ENCODE results near the gene BCL2L12. TPM values are rescaled to one million over a fixed set of nuclear protein-coding genes. Genes with fewer than 3 reads are reported as not detected.

Gene BCL2L12
- total and polyA plus RNA-seq, 2 of the 13 experiments (the other 11 are each of a cell fraction or from before 2014, with no cell fraction given): 26.8 to 40.8 TPM

GRCh38 chr19:49672131-49672919, 6.6 kb downstream of the BCL2L12 start (continued):
- TF ChIP-seq, protein P1, sequence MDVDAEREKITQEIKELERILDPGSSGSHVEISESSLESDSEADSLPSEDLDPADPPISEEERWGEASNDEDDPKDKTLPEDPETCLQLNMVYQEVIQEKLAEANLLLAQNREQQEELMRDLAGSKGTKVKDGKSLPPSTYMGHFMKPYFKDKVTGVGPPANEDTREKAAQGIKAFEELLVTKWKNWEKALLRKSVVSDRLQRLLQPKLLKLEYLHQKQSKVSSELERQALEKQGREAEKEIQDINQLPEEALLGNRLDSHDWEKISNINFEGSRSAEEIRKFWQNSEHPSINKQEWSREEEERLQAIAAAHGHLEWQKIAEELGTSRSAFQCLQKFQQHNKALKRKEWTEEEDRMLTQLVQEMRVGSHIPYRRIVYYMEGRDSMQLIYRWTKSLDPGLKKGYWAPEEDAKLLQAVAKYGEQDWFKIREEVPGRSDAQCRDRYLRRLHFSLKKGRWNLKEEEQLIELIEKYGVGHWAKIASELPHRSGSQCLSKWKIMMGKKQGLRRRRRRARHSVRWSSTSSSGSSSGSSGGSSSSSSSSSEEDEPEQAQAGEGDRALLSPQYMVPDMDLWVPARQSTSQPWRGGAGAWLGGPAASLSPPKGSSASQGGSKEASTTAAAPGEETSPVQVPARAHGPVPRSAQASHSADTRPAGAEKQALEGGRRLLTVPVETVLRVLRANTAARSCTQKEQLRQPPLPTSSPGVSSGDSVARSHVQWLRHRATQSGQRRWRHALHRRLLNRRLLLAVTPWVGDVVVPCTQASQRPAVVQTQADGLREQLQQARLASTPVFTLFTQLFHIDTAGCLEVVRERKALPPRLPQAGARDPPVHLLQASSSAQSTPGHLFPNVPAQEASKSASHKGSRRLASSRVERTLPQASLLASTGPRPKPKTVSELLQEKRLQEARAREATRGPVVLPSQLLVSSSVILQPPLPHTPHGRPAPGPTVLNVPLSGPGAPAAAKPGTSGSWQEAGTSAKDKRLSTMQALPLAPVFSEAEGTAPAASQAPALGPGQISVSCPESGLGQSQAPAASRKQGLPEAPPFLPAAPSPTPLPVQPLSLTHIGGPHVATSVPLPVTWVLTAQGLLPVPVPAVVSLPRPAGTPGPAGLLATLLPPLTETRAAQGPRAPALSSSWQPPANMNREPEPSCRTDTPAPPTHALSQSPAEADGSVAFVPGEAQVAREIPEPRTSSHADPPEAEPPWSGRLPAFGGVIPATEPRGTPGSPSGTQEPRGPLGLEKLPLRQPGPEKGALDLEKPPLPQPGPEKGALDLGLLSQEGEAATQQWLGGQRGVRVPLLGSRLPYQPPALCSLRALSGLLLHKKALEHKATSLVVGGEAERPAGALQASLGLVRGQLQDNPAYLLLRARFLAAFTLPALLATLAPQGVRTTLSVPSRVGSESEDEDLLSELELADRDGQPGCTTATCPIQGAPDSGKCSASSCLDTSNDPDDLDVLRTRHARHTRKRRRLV (CRISPR knock-in tag; IDR thresholded peaks at IDR 0.05): peak; percentile 69; the same call in 1 of the 2 replicates
- TF ChIP-seq PAF1 (CRISPR knock-in tag; IDR thresholded peaks at IDR 0.05): no peak
- TF ChIP-seq TFAP4 (IDR thresholded peaks at IDR 0.05; ENCODE audit: borderline replicate concordance, low read depth): peak; percentile 61; the same call in 1 of the 2 replicates
- no peak for TF ChIP-seq AHR (CRISPR knock-in tag; IDR thresholded peaks at IDR 0.05)
- 0 out of 2 replicates have a peak, but pooled peaks have one; percentile 29 for TF ChIP-seq ZSCAN29 (CRISPR knock-in tag; conservative IDR thresholded peaks at IDR 0.05)
- TF ChIP-seq GZF1 (CRISPR knock-in tag; IDR thresholded peaks at IDR 0.05): no peak
- no peak for TF ChIP-seq ZBTB21 (CRISPR knock-in tag; IDR thresholded peaks at IDR 0.05)
- no peak for TF ChIP-seq NFE2 (CRISPR knock-in tag; IDR thresholded peaks at IDR 0.05)
- TF ChIP-seq HNF4G (IDR thresholded peaks at IDR 0.05; ENCODE audit: borderline replicate concordance, low read depth, low read length): peak; percentile 96
- TF ChIP-seq HNF4G (CRISPR knock-in tag; IDR thresholded peaks at IDR 0.05; ENCODE audit: borderline replicate concordance, low read depth): peak; percentile 95
- TF ChIP-seq, protein P2, sequence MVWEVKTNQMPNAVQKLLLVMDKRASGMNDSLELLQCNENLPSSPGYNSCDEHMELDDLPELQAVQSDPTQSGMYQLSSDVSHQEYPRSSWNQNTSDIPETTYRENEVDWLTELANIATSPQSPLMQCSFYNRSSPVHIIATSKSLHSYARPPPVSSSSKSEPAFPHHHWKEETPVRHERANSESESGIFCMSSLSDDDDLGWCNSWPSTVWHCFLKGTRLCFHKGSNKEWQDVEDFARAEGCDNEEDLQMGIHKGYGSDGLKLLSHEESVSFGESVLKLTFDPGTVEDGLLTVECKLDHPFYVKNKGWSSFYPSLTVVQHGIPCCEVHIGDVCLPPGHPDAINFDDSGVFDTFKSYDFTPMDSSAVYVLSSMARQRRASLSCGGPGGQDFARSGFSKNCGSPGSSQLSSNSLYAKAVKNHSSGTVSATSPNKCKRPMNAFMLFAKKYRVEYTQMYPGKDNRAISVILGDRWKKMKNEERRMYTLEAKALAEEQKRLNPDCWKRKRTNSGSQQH (CRISPR knock-in tag; IDR thresholded peaks at IDR 0.05; ENCODE audit: low read depth): peak; percentile 62; the same call in 1 of the 2 replicates
- TF ChIP-seq SSRP1 (CRISPR knock-in tag; IDR thresholded peaks at IDR 0.05): peak; percentile 90; the same call in 1 of the 2 replicates
- no peak for TF ChIP-seq ZFP36L1 (CRISPR knock-in tag; IDR thresholded peaks at IDR 0.05)
- no peak for TF ChIP-seq GTF3A (CRISPR knock-in tag; conservative IDR thresholded peaks at IDR 0.05)
- TF ChIP-seq, protein P3, sequence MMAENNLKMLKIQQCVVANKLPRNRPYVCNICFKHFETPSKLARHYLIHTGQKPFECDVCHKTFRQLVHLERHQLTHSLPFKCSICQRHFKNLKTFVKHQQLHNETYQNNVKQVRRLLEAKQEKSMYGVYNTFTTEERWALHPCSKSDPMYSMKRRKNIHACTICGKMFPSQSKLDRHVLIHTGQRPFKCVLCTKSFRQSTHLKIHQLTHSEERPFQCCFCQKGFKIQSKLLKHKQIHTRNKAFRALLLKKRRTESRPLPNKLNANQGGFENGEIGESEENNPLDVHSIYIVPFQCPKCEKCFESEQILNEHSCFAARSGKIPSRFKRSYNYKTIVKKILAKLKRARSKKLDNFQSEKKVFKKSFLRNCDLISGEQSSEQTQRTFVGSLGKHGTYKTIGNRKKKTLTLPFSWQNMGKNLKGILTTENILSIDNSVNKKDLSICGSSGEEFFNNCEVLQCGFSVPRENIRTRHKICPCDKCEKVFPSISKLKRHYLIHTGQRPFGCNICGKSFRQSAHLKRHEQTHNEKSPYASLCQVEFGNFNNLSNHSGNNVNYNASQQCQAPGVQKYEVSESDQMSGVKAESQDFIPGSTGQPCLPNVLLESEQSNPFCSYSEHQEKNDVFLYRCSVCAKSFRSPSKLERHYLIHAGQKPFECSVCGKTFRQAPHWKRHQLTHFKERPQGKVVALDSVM (CRISPR knock-in tag; IDR thresholded peaks at IDR 0.05): no peak
- TF ChIP-seq, protein P4, sequence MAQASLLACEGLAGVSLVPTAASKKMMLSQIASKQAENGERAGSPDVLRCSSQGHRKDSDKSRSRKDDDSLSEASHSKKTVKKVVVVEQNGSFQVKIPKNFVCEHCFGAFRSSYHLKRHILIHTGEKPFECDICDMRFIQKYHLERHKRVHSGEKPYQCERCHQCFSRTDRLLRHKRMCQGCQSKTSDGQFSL (CRISPR knock-in tag; IDR thresholded peaks at IDR 0.05): peak; percentile 57; the same call in 1 of the 2 replicates
- TF ChIP-seq ZNF746 (CRISPR knock-in tag; IDR thresholded peaks at IDR 0.05): no peak
- TF ChIP-seq, protein P5, sequence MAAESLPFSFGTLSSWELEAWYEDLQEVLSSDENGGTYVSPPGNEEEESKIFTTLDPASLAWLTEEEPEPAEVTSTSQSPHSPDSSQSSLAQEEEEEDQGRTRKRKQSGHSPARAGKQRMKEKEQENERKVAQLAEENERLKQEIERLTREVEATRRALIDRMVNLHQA (CRISPR knock-in tag; IDR thresholded peaks at IDR 0.05): no peak
- TF ChIP-seq ZNF121 (CRISPR knock-in tag; IDR thresholded peaks at IDR 0.05): 0 out of 2 replicates have a peak, but pooled peaks have one; percentile 7

Data from HepG2 (cell line).